Globus pallidus (tissue), 1 donor: ENCODE data around the gene CDC14A.

Source experiments
- DNase-seq: peaks from one replicate; pipeline ENCODE4 v3.0.0-alpha.2; 2015; ENCODE audit warnings: low spot score

CDC14A gene

DNA sequence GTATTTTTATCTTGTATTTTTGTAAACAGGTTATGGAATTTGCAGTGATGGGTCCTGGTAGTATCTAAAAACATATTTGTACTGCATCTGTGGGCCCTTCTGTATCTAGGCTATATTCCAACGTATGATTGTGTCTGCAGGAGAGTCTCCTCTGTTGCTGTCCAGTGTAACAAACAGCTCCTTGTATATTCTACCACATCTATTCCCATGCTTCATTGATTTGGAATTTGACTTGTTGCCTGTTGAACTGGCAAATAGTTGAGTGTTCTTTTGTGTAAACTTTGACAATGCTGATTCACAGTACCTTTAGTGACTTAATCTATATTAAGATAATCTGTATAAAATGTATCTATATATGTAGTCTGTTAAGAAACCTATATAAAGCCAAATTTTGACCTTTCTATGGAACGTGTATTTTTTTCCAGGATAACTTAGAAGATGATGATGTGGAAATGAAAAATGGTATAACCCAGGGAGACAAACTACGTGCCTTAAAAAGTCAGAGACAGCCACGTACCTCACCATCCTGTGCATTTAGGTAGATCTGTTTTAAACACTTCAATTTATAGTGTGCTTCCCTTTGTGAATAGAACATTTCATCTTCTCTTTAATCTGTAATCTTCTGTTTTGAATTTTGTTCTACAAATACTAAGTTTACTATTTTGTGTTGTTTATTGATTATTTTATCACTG lies 142.2 kb downstream of the CDC14A start:
- DNase-seq, result no peak

DNA sequence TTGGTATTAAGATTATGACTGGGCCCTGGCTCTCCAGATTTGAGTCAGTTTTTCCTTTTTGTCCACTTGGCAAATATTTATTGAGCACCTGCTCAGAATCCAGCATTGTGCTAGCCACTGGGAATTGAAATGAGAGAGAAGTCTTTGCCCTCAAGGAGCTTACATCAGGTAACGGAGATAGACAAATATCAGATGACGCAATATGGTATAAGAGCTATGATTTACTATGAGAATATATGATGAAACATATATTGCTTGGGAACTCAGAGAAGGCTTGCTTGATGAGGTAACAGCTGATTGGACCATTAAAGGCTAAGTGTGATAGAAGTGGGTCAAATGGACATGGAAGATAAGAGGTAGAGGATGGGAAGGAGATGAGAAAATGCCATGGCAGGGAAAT lies 144.6 kb downstream of the CDC14A start:
- DNase-seq, result no peak

DNA sequence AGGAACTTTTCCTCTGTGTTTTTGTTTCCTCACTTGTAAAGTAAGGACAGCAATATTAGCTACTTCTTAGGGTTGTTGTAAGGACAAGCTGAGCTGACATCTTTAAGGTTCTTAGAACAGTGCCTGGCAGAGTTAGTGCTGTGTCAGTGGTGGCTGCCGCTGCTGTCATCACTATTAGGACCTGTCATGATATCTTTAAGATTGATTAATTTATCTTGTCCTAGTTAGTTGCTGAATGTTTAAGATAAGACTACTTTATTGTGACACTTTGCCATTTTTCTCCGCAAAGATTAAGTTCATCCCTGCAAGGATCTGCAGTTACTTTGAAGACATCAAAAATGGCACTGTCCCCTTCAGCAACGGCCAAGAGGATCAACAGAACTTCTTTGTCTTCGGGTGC lies 145.5 kb downstream of the CDC14A start:
- DNase-seq, result no peak

DNA sequence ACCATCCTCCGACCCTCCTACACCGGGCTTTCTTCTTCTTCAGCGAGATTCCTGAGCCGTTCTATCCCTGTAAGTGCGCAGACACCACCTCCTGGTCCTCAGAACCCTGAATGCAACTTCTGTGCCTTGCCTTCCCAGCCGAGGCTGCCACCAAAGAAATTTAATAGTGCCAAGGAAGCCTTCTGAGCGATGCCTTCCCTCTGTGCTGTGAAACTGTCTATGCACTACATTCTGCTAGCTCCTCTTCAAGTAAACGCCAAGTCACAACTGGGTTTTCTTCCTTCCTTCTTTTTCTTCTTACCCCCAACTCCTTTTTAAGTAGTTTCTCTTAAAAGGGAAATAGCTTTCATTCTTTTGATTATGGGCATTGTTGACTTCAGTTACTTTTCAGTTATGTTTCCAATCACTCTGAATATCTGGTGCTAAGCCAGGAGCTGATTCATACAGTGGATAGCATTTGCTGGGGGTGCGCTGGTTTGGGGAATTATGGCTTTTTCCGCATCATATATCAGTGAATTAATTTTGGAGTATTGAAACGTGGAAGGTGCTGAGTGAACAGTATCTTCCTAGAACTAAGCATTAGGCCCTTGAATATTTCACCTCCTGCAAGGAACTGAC lies 147.0 kb downstream of the CDC14A start:
- no peak for DNase-seq

DNA sequence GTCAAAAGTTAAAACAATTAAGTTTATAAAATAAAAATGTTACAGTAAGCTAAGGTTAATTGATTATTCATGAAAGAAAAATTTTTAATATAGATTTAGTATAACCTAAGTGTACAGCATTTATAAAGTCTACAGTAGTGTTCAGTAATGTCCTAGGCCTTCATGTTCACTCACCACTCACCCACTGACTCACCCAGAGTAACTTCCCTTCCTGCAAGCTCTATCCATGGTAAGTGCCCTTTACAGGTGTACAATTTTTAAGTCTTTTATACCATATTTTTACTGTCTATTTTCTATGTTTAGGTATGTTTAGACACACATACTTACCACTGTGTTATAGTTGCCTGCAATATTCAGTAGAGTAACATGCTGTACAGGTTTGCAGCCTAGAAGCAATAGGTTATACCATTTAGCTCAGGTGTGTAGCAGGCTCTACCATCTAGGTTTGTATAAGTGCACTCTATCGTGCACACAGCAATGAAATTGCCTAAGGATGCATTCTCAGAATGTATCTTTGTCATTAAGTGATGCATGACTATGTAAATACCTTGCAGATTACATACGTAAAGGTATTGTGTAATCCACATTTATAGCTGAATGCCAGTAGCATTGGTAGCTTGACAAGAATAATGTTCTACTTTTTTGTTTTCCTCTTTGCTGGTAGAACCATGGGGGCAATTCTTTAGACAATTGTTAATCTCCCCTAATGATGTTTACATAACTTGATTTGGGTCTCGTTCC lies 149.9 kb downstream of the CDC14A start:
- no peak for DNase-seq

DNA sequence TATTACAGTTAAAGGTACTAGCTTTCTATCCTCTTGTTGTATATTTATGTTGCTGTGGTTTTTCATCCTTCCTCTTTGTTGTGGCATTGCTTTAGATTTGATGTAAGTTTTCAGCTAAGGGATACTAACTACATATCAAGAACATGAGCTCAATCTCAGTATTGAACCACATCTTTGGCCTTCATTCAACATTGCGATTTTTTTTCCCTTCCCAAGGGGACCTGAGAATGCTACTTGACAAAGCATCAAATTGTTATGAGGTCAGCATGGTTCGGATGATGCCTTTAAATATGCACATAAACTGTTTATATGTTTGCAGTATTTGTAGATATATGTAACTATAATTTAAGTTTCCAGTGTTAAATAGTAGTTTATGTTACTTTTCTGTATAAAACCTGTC lies 153.9 kb downstream of the CDC14A start:
- no peak for DNase-seq

DNA sequence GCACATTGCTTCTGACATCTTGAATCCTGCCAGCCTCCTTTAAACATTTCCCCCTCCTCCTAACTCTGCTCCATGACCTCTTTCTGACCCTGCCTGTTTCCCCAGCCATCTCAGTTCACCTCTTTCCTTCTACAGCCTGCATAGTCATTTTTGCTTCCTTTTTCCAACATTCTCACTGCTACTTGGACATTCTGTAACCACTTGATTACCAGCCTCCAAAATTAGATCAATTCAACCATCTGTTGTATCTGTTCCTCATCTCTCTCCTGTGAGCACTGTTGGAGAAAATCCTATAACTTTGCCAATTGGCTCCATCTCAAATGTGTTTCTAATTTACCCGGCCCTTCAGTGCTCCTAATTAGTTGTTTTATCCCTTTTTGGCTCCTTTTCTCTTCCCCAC lies 158.1 kb downstream of the CDC14A start:
- DNase-seq, result no peak

DNA sequence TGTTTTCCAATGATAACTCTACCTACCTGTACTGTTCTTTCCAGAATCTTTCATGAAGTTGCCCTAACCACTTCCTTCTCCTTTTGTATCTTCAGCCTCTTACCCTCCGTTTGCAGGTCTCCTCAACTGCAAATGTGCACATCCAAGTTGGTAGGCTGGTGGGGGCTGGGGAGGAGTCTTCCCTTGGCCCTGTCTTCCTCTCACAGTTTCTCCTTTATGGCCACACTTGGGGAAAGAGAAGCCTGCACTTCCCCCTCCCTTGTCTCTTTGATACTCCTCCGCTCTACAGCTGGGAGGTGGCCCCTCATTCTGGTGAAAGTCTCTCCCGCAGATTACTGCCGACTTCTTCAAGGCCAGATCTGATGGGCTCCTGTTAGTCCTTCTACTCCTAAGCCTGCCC lies 158.8 kb downstream of the CDC14A start:
- DNase-seq, result no peak

DNA sequence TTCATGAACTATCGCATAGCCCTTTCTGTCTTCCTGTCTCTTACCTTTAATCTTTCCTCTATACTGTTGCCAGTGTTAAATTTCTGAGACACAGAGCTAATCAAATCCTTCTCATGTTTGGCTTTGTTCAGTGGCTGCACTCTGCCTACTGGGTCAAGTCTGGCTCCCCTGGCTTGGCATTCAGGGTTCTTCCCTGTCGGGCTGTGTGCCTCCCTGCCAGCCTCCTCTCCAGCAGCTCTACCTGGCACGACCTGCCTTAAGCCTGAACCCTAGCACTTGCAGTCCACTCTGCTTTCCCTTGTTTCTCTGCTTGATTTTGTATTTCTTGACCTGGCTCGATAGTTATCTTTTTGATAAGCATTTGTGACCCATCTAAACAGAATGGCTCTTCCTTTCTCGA lies 159.5 kb downstream of the CDC14A start:
- DNase-seq, result no peak

DNA sequence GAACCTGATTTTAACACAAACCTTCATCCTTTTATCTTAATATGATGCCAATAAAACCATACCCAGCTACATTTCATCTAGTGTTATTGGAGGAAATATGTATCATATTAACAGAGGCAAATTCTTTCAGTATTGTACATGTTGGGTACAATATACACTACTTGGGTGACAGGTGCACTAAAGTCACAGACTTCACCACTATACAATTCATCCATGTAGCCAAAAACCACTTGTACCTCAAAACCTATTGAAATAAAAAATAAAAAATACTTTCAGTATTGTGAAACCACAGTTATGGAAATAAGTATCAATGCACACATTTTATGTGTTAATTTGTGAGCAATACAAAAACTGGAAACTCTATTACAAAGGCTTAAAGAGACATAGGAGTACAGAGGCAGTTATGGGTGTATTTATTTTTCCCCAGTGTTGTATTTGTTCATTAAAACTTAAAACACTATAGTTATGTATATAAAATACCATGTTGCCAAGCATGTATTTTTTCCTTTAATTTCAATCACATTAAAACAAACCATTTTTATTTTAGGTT lies 160.6 kb downstream of the CDC14A start:
- DNase-seq, result no peak

DNA sequence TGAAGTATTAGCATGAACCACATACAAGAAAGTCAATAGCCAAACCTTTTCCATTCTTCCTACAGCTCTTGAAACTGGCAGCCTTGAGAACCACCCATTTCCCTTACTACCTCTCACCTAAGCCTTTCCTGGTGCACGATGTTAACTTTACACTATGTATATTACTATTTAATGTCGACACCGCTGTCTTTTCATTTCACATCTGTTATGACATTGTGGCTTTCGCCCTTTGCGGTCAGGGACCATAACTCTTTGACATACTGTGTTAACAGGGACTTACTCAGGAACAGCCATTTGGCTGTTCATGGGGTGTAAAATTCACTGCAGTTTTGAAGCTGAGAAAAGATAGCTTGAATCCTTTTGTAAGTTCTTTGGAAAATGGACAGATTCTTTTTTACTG lies 164.6 kb downstream of the CDC14A start:
- no peak for DNase-seq

DNA sequence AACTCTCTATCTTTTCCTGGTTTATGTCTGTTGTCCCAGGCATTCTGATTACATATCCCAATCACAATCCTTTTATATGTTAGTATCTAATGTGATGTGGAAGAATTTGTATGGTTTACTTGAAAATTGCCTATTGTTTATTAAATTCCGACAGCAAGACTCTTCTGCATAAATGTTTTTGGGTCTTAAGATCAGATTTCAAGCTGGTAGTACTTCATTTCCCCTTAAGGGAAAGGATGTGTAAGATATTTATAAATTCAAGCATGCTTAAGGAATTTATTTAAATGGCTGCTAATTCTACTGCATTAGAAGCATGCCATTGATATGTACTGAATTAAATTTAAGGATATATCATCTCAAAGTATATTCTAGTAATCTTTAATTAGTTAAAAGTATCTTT lies 165.2 kb downstream of the CDC14A start:
- no peak for DNase-seq

DNA sequence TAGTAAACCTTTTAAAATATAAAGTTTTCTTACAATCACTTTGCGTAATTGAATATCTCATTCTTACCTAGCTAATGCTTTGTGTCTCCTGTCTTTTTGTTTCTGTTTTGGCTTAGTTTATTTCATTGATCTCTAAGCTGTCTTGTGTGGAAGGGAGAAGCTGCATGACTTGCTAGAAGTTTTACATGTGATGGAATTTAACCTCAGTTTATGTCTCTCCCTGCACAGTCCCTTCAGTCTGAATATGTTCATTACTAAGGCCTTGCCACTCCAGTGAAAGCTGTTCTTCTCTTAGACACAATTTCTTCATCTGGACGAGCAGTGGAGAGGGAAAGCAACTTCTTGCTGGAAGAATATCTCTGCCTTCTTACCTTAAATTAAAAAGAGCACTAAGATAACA lies 165.7 kb downstream of the CDC14A start:
- no peak for DNase-seq

DNA sequence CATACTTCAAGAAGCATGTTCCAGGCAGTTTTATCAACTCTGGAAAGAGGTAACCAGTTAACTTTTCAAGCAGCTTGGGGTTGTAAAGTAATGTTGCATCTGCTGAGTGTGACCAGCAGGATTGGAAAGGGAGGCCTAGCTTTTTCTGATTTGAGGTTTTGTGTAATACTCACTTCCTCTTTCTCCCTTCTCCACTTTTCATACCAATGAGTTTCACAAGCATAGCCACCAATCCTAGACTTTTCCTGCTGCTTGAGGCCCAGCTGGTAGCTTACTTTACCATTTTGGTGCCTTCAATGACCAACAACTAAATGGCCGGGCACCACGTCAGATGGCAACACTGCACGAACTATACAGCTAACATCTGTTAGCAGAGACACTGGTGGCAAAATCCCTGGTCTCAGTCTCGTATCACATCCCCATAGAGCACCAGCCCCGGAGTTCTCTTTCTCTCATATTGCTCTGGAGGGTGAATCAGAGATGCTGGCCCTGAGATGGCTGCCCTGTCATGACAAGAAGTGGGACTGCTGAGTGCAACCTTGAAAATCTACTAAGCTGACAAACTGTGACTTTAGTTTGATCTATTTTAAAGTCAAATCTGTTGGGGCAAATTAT lies 170.8 kb downstream of the CDC14A start:
- DNase-seq, result no peak

DNA sequence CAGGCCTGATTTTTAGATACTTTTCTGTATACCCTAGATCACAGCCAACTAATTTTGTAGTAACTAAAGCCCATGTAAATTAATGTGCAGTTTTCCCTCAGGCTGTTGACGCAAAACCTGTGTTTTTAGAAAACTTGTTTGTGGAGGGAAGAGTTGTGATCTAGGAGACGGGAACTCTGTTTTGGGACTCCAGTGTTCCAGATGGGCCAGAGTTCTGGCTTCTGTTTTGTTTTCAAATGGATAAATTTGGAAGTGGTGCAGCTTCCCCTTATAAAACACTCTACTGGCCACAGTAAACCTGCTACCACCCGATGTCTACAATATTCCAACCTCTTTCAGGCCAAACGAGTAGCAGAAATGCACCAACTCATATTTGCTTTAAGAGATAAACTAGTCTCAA lies 172.0 kb downstream of the CDC14A start:
- no peak for DNase-seq

DNA sequence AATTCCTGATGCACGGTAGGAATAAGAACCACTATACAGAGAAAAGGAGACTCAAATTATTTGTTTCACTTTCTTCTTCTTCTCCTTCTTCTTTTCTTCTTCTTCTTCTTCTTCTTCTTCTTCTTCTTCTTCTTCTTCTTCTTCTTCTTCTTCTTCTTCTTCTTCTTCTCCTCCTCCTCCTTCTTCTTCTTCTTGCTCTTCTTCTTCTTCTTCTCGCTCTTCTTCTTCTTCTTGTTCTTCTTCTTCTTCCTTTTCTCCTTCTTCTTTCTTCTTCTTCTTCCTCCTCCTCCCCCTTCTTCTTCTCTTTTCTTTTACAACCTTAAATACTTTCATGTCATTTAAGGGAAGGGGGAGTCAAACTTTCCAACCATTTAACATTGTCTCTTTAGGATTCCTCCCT lies 174.6 kb downstream of the CDC14A start:
- DNase-seq, result no peak

DNA sequence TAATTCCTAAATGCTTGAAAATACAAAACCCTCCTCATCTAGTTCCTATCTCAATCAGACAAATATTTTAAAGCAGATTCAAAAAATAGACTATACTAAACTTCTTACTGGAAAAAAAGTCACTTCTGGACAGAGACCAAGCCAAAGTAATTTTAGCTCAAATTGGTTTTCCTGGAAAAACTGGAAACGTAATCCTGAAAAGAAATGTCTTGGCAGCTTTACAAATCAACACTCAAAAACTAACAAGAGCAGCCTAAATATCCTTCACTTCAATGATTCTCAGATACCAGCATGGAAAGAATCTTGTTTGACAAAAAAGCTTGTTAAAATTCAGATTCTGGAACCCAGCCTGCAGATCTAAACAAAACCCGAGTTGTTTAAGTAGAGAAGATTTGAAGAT lies 176.6 kb downstream of the CDC14A start:
- no peak for DNase-seq

DNA sequence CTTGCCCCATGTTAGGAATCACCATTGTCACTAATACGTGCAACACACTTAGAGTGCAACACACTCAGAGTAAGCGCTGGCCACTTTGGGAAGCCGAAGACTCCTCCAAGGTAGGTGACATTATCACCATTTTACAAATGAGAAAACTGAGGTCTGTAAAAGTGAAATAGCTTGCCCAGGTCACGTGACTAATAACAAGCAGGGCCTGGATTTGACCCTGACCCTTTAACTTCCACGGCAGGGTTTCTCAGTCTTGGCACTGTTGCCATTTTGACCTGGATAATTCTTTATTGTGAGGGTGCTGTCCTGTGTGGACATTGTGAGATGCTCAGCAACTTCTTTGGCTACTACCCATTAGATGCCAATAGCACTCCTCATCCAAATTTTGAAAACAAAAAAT lies 177.8 kb downstream of the CDC14A start:
- DNase-seq, result no peak

DNA sequence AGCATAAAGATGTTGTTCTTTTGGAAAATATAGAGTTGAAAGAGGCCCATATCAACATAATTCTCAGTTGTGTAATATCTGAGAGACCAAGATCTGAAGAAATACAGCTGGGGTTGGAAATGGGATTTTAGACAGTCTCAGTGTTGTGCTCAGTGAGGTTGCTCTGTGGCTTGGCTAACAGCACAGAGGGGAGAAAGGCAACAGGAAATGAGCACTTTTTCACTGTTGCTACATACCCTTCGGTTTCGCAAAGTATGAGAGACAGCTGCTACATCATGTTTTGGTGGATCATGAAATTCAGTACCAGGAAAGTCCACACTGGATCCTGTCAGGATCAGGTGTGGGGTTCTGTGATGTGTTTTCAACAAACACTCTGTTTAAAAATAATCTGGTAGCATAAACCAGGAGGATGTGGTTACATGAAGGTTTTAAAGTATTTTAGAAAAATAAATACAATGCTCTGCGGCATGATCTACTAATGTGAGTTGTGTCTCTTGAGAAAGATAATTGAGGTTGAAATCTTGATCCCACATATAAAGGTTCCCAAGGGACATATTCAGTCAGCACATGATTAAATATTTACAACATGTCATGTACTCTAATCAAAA lies 178.7 kb downstream of the CDC14A start:
- DNase-seq, result no peak

DNA sequence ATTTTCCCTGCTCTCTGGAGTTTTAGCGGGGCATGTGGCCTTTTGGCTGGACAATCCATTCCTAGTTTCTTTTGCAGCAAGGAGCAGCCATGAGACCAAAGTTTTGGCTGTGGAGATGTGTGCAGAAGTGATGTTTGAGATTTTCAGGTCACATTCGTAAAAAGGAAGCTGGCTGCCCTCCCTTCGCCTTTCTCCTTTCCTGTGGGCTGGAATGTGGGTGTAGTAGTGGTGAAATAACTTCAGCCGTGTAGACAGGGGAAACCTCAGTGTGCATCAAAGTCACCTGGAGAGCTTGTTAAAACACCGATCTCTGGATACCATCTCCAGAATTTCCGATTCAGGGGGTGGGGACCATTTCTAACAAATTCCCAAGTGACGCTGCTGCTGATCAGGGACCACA lies 180.3 kb downstream of the CDC14A start:
- no peak for DNase-seq

DNA sequence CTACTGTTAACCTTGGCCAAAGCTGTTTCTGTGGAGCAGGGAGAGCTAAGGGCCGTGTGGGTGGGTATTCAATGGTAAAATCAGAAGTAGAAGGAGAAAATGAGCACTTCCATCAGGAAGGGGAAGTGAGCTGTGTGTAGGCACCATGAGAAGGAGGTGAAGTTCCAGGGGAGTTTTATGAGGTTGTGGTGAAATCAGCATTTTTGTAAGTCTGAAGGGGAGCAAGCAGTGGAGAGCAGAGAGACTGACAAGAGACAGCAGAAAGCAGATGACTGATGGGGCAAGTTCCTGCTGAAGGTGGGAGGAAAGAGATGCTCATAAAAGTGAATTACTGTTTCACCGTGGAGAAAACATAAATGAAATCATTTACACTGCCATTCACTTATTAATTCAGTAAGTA lies 183.0 kb downstream of the CDC14A start:
- no peak for DNase-seq

DNA sequence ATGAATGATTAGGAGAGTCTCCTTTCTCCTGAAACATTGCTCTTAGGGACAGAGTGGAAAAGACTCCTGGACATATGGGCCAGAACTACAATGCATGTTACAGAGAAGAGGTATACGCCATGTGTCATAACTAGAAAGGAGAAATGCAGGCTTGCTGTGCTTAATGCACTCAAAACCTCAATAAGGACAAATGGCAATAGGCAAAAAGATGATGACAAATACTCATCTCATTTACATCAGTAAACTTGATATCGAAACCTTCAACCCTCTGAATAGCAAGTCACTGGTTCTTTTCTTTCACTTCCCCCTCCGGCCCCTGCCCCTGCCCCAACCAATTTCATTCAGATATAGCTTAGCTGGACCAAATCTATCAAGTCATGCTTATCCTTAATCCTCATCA lies 183.7 kb downstream of the CDC14A start:
- DNase-seq, result no peak
